GM12891 (cell line): ENCODE results near the gene C2orf92.
"Not testable (repeated sequence)": the region's sequence is repeated elsewhere in the genome, so short reads cannot be mapped to it uniquely, and the experiment has no call there.

ENCODE experiments used
- DNase-seq: peaks from one replicate; pipeline ENCODE4 v3.0.0; 2011; ENCODE audit warnings: low spot score; ENCODE audit not compliant: insufficient read length
- FAIRE-seq: peaks from 2 replicates; lab custom pipeline; 2011; peaks lifted over from hg19 to GRCh38; lab: Jason Lieb, UNC
- PAX5 ChIP-seq: IDR thresholded peaks from 2 replicates; pipeline ENCODE4 v1.6.1; 2011; ENCODE audit warnings: low read length, moderate library complexity, mild to moderate bottlenecking; ENCODE audit not compliant: insufficient read depth, severe bottlenecking
- POLR2A ChIP-seq: IDR thresholded peaks from 2 replicates; pipeline ENCODE4 v1.6.1; 2011; ENCODE audit warnings: low read depth, low read length, control low read depth
- POLR2AphosphoS5 ChIP-seq: IDR thresholded peaks from 2 replicates; pipeline ENCODE4 v1.6.1; 2011; ENCODE audit warnings: low read depth, low read length, control low read depth
- POU2F2 ChIP-seq: IDR thresholded peaks from 2 replicates; pipeline ENCODE4 v1.6.1; 2011; ENCODE audit warnings: low read depth, mild to moderate bottlenecking, control low read depth, low read length, moderate library complexity
- SPI1 ChIP-seq: IDR thresholded peaks from 2 replicates; pipeline ENCODE4 v1.6.1; 2011; ENCODE audit warnings: low read depth, low read length, control low read depth
- TAF1 ChIP-seq: IDR thresholded peaks from 2 replicates; pipeline ENCODE4 v1.6.1; 2011; ENCODE audit warnings: low read depth, low read length, control low read depth

Gene C2orf92

GRCh38 chr2:97704989-97705388 lies 35.5 kb downstream of the C2orf92 start:
- FAIRE-seq (no peak), DNase-seq (no peak)
- TF ChIP-seq POLR2A (no peak), TAF1 (no peak)

GRCh38 chr2:97706112-97706511 lies 36.6 kb downstream of the C2orf92 start:
- DNase-seq (no peak), FAIRE-seq (no peak)
- TF ChIP-seq POU2F2 (no peak), SPI1 (no peak), POLR2AphosphoS5 (no peak), PAX5 (no peak), TAF1 (no peak), POLR2A (no peak)

GRCh38 chr2:97706708-97707345 lies 37.3 kb downstream of the C2orf92 start:
- TF ChIP-seq TAF1: no peak
- no peak for TF ChIP-seq PAX5
- TF ChIP-seq POU2F2: no peak
- TF ChIP-seq SPI1: no peak
- TF ChIP-seq POLR2A: no peak
- no peak for TF ChIP-seq POLR2AphosphoS5
- DNase-seq (no peak), FAIRE-seq (no peak)

GRCh38 chr2:97707362-97708047 lies 38.0 kb downstream of the C2orf92 start:
- TF ChIP-seq POLR2AphosphoS5 (no peak), POU2F2 (no peak), POLR2A (no peak), TAF1 (no peak), SPI1 (no peak), PAX5 (no peak)
- no peak for FAIRE-seq
- no peak for DNase-seq

GRCh38 chr2:97708048-97708380 lies 38.5 kb downstream of the C2orf92 start:
- DNase-seq: no peak
- FAIRE-seq: no peak
- TF ChIP-seq POLR2AphosphoS5 (no peak), POLR2A (no peak), SPI1 (no peak), TAF1 (no peak), POU2F2 (no peak), PAX5 (no peak)

GRCh38 chr2:97708608-97709007 lies 39.1 kb downstream of the C2orf92 start:
- no peak for DNase-seq
- TF ChIP-seq TAF1: no peak
- TF ChIP-seq SPI1: no peak
- TF ChIP-seq POU2F2: no peak
- no peak for TF ChIP-seq POLR2A
- TF ChIP-seq PAX5: no peak
- no peak for TF ChIP-seq POLR2AphosphoS5
- no peak for FAIRE-seq

GRCh38 chr2:97711394-97711711 lies 41.8 kb downstream of the C2orf92 start:
- DNase-seq (no peak), FAIRE-seq (no peak)
- TF ChIP-seq PAX5 (no peak), POLR2AphosphoS5 (no peak)

GRCh38 chr2:97712175-97712574 lies 42.7 kb downstream of the C2orf92 start:
- FAIRE-seq, DNase-seq: not testable (repeated sequence)

GRCh38 chr2:97712693-97713295 lies 43.3 kb downstream of the C2orf92 start:
- FAIRE-seq (no peak), DNase-seq (no peak)
- TF ChIP-seq POLR2AphosphoS5 (no peak), TAF1 (no peak), PAX5 (no peak), SPI1 (no peak), POU2F2 (no peak), POLR2A (no peak)

GRCh38 chr2:97713296-97714083 lies 44.0 kb downstream of the C2orf92 start, which contains the start of gene ZAP70:
ZAP70 (plus strand) TSS chr2:97713576; CDS start chr2:97724037, 10,461 bp downstream.
- TF ChIP-seq PAX5 (no peak), SPI1 (no peak), POLR2AphosphoS5 (0 out of 2 replicates have a peak, but pooled peaks have one; percentile 39), POLR2A (peak; percentile 69; the same call in 1 of the 2 replicates)
- DNase-seq (no peak), FAIRE-seq (peak; percentile 74)
